GM21737 (cell line): ENCODE results near the gene TMEM60.
"Not testable (repeated sequence)": the region's sequence is repeated elsewhere in the genome, so short reads cannot be mapped to it uniquely, and the experiment has no call there.

ENCODE experiments used
- ATAC-seq: cut with Tn5 transposase; IDR thresholded peaks from one replicate; pipeline ENCODE4 v1.9.1; 2021; ENCODE audit warnings: mild to moderate bottlenecking, moderate library complexity; ENCODE audit not compliant: unreplicated experiment

Gene TMEM60, protein sequence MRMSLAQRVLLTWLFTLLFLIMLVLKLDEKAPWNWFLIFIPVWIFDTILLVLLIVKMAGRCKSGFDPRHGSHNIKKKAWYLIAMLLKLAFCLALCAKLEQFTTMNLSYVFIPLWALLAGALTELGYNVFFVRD

DNA sequence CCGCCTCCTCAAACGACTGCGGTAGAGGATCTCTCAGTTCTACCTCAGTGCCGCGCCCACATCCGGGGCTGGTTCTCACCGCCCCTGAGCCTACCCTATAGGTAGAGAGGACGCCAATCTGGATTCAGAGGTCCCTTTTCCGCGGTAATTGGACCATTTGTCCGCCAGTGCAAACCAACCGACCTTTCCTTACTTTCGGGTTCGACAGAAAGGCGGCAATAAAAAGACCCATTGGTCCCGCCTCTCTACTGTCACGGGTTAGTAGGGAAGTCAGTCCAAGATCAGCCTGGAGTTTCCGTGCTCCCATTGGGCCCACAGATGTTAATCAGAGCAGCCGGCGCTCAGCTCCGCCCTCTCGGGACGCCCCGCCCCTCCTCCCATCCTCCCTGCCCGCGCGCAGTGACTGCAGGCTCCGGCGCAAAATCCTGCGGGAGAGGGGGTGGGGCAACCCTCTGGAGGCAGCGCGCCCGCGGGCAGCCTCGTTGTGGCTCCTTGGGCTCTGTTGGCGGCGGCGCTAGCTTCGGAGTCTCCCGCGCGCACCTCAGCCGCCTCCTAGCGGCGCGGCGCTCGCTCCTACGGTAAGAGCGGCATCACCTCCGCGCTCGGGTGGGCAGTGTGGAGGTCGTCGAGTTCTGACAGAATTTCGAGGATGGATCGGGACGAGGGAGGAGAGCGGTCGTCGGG is at the start of gene TMEM60, which contains the start of gene PHTF2:
Gene TMEM60 (minus strand): TSS at position 41 of the 684 bp plus-strand sequence. CDS start 4,061 bp downstream, outside the sequence.
Gene PHTF2 (plus strand): TSS at position 380 of the 684 bp plus-strand sequence.
- peak; percentile 86 for ATAC-seq

DNA sequence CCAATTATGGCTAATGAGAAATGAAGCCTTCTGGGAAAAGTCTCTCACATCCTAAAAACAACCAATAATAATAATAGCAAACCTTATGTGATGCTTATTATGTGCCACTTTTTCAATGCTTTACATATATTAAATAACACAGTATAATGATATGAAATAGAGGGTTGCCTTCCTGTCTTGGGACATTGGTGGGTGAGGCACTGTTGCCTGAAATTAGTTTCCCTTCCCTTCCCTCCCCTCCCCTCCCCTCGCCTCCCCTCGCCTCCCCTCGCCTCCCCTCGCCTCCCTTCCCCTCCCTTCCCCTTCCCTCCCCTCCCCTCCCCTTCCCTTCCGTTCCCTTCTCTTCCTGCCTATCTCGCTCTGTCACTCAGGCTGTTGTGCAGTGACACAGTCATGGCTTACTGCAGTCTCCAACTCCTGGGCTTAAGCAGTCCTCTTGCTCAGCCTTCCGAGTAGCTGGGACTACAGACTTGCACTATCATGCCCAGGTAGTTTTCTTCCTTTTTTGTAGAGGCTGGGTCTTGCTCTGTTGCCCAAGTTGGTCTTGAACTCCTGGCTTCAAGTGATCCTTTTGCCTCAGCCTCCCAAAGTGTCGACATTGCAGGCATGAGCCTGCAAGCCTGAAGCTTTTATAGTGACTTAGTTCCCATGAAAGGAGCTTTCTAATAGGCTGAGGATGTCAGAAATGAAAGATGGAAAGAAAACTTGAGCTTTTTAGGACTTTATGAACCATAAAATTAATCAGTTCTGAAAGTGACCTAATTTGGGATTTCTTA is 48.3 kb upstream of the TMEM60 start:
- ATAC-seq, result no peak

DNA sequence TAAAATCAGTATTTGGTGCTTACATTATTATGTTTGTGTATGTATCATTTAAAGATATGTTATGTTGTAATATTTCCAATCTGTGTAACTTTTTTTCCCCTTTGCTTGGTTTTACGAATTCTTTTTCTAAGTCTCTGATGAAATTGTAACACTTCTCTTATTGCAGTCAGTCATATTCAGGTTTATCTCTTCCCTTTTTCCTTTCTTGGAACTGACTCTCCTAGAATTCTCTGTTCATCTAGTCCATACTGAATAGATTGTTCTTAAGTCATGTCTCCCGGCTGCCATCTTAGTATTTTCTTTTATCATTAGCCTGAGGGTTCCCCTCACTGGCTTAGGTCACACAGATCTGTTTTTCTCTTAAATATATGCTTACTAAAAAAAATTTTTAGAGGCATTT is 45.0 kb upstream of the TMEM60 start:
- ATAC-seq, result no peak

DNA sequence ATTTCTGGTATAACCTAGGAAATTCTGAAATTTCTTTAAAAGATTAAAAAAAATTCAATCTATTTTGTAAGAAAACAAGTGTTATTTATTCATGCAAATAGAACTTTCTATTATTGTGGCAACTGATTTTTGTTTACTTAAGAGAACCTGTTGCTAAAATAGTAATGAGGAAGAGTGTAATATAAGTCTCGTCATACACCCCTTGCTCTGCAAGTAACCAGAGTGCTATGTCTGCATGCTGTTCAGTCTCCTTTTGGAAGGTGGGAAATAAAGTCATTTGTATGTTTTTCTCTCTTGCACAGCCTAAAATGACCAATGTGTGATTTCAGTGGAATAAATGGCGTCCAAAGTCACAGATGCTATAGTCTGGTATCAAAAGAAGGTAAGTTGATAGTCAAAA is 41.7 kb upstream of the TMEM60 start:
- ATAC-seq, result no peak

DNA sequence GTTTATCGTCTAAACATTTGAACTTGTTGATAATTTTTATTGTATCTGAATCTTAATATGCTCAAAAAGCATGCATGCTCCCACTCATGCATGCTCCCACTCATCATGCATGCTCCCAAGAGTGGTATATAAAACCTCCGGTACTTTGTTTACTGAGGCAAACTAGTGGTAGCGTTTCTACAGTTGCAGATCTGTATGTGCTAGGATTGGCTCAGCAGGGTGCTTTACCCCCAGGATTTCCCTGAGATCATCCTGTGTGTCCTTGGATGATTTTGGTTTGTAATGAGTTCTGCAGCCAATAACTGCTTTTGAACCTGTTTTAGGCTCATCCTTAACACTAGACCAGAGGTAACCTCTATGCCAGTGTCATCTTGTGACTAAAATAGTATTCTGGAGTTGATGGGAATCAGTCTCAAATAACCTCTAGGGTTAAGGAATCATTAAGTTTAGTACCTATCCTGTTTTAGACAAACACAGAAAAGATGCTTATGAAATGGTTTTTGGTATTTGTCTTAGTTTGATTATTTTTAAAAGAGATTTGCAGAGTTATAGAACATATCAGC is 40.8 kb upstream of the TMEM60 start:
- ATAC-seq, result no peak

DNA sequence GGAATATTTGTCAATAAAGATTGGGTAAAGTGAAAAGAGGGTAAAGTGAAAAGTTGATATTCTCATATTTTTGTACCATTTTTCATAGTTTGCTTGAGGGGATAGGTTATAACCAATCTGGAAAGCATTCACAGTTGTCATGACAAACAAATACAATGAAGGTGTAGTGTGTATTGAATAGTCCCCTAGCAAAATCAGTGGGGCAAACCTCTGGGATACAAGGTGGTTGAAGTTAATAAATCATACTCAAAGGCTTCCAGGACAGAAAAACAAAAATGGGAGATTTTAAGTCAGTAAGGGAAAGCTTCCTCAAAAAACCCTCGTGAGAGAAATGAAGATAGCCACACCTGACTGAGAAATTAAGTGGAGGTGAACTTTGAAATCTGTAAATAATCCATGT is 39.7 kb upstream of the TMEM60 start:
- ATAC-seq, result no peak

DNA sequence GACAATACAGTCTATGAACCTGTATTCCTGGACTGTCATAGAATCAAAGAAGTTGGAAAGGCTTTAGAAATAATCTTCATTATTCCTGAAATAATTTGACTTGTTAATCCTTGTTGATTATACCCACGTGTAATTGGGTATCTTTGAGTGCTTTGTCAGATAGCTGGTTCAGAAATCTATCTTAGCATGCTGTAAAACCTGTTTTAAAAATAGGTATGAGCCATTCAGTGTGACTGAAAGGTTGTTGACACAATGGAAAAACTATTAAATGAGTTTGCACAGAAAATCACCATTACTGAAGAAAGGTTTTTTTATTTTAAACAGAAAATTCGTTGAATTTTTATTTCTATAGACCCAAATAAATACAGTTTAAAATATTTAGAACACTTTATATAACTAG is 39.0 kb upstream of the TMEM60 start:
- no peak for ATAC-seq

DNA sequence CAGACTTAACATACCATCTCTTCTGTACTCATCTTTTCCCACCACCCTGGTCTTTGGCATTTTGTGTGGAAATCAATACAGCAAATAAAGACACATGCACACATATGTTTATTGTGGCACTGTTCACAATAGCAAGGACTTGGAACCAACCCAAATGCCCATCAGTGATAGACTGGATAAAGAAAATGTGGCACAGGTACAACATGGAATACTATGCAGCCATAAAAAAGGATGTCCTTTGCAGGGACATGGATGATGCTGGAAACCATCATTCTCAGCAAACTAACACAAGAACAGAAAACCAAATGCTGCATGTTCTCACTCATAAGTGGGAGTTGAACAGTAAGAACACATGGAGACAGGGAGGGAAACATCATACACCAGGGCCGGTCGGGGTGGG is 38.2 kb upstream of the TMEM60 start:
- not testable (repeated sequence) for ATAC-seq

DNA sequence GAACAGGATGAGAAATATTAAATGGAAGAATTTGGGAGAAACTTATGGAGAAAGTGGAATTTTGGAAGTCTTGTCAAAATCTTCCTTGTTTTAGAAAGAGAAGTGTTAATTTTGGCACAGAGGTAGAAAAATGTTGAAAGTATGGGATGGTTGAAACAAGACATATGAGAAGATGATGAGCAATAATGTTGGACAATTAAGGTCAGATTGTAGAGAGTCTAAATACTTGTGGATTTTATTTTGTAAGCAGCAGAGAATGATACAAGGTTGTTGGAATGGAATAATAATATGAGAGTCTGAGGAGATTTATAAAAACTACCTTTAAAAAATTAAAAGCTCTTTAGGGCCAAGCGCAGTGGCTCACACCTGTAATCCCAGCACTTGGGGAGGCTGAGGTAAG is 34.9 kb upstream of the TMEM60 start:
- no peak for ATAC-seq

DNA sequence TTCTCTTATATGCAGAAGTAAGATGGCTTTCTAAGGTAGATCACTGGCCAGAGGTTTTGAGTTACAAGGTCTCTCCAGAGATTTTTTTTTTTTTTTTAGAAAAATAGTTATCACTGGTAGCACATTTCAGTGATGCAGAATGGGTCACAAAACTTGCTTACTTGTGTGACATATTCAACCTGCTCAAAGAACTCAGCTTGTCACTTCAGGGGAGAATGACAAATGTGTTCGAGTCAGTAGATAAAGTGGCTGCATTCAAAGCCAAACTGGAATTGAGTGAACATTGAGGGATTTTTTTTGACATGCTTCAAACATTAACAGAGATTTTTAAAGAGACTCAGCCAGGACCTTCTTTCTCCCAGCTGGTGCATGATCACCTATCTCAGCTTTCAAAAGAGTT is 33.7 kb upstream of the TMEM60 start:
- no peak for ATAC-seq

DNA sequence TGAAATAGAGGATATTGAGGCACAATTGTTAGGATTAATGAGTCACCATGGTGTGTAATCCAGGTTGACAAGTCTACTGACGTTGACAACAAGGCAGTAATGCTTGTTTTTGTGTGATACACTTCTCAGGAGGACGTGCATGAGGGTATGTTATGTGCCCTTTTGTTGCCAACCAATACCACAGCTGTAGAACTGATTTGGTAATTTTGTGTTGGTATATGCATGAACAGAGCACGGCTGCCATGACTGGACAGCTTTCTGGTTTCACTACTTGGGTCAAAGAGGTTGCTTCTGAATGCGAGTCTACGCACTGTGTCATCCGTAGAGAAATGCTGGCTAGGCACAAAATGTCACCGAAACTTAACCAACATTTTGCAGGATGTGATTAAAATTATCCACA is 33.2 kb upstream of the TMEM60 start:
- ATAC-seq, result no peak

DNA sequence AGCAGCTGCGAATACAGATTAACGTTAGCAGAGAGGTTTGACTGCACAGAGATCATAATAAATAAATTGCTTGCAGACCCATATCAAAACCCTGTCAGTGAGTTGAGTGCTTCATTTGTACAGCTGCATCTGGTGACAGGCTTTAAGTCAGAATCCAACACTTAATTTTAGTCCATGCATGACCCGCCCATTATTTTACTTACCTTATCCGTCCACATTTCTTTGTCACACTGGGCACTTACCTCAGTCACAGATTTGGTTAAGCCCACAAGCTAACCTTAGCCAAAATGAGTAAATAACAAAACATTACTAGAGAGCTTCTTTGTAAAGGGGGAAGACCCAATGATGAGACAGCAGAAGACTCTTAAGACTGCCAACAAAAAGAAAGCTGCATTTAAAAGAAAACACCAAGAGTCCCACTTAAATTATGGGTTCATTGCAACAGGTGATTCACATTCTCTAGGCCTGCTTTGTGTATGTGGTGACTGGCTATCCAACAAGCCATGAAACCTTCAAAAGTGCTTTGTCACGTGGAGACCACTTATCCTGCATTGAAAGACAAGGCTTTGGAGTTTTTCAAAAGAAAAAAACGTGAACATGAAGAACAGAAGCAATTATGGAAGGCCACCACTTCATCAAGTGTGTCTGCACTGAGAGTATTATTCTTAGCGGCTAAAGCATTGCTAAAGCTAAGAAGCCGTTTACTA is 32.6 kb upstream of the TMEM60 start:
- no peak for ATAC-seq

DNA sequence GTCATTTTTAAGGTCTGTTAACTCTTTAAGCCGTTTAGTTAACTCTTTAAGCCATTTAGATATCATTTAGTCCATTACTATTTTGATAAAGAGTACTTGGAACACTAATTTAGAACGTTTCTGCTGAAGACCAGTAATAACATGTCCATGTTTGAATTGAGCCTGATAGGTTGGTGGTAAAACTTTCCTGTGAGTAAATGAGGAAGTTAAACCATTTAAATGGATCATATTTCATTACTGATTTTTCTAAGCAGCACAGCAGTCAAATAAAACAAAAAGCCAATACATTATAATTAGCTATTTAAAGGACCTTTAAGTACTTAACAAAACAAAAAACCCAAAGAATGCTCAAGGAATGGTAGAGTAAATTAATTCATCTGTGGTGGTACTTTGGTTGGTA is 29.8 kb upstream of the TMEM60 start:
- ATAC-seq, result no peak

DNA sequence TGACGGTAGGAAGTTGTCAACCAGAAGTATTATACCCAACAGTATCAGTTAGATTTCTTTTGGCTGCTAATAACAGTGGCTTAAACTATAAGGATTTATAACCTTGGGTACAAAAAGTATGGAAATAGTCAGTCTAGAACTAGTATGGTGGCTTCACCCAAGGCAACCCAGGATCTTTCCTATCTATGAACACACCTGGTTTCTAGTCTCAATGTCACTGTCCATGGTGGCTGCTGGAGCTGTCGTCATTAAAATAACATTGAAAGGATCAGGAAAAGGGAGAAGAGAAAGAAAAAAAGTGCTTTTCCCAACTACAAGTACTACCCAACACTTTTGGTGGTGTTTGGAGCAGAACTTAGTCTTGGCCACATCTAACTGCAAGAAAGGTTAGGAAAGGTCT is 28.1 kb upstream of the TMEM60 start:
- ATAC-seq, result no peak

DNA sequence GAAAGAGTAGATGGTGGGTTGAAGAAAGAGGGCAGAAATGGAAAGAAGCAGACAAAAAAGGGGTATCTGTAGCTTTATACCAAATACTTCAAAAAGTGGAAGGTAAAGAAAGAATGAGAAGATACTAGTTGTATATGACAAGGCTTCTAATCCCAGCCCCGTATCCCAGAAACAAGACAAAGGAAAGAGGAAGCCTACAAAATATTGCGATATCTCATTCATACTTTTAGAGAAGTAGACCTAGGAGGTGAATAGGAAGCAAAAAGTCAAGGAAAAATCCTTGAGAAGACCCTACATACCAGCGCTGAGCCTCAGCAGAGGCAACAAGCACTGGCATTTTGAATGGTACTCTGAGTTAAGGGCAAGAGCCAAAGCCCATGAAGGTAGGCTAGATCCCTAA is 26.9 kb upstream of the TMEM60 start:
- ATAC-seq, result no peak

DNA sequence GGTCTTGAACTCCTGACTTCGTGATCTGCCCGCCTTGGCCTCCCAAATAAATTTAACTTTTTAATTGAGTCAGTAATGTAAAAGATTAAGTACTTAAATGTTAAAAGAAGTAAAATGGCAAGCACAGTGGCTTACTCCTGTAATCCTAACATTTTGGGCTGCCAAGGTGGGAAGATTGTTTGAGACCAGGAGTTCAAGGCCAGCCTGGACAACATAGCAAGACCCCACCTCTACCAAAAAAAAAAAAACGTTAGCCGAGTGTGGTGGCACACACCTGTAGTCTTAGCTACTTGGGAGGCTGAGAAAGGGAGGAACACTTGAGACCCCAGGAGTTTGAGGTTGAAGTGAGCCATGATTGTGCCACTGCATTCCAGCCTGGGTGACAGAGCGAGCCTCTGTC is 26.4 kb upstream of the TMEM60 start:
- ATAC-seq, result no peak

DNA sequence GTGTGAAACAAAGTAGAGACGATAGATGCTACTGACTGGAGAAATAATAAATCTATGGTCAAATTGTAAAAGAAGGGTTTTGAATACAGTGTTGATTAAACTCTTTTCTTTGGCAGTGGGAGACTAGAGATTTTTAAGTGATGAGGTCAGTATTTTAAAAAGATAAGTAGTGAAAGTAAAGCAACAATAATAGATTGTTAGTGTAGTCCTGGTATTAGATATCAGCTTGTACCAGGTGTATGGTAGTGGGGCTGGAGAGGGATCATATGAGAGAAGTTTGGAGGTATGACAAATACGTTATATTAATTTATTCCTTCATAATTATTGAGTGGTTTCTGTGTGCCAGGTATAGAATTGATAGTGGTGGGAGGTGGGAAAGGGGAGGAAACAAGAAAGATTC is 25.6 kb upstream of the TMEM60 start:
- ATAC-seq, result peak; percentile 28

DNA sequence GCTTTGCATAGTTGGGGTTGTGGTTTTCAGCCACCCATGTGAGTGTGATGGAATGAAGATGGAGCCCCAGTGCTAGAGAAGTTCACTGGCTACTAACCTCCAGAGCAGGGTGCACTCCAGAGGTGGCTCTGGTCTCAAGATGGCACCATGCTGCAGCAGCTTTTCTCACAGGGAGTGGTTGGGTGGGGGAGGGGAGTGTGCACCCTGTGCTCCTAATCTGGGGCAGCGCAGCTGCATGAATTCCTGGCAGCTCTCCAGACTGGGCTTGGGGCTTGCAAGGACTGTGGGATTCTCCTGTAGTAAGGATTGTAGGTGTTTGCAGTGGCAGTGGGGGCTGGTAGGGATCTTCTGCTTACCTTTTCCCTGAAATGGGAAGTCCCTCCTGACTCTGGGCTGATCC is 24.0 kb upstream of the TMEM60 start:
- ATAC-seq, result no peak

DNA sequence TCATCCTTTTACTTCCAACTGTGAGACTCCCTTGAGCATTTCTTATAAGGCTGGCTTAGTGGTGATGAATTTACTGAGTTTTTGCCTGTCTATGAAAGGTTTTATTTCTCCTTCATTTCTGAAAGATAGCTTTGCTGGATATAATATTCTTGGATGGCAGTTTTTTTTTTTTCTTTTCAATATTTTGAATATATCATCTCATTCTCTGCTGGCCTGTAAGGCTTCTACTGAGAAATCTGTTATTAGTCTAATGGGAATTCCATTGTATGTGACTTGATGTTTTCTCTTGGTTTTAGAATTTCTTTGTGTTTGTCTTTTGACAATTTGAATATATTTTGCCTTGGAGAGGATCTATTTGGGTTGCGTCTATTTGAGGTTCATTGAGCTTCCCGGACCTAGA is 22.7 kb upstream of the TMEM60 start:
- ATAC-seq, result no peak

DNA sequence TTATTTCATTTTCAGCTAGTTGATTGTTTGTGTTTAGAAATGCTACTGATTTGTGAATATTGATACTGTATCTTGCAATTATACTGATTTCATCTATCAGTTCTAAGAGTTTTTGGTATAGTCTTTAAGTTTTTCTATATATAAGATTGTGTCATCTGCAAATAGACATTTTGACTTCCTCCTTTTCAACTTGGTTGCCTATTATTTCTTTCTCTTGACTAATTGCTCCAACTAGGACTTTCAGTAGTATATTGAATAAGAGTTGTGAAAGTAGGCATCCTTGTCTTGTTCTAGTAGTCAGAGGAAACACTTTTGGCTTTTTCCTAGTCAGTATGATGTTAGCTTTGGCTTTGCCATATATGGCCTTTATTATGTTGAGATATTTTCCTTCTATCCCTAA is 20.8 kb upstream of the TMEM60 start:
- no peak for ATAC-seq

DNA sequence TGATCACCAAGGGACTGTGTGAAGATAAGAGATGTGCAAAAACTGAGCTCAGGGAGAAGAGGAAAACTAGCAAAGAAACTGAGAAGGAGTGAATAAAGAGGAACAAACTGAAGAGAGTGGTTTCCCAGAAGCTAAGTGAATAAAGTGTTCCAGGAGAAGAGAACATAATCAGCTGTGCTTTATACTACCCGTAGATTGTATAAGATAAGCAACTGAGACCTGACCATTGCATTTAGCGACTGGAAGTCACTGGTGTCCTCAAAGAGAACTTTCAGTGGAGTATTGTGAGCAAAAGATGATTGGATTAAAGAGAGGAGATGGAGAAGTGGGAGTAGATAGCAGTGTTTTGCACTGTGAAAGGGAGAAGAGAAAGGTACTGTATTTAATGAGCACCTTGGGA is 14.9 kb upstream of the TMEM60 start:
- ATAC-seq, result no peak
